OCI-LY3 (cell line): ENCODE data around the gene NKX6-1.

Source experiments
- H2AFZ ChIP-seq: fragments of 200-600, 300-600 bp; shearing (Covaris generic); 2 replicates; pipeline ENCODE4 v1.6.0; 2014; ENCODE audit warnings: antibody characterized with exemption, low read depth, low read length
- H3K27ac ChIP-seq: fragments of 200-600, 300-600 bp; sonication (generic); 2 replicates; pipeline ENCODE4 v1.5.1; 2014; ENCODE audit warnings: mild to moderate bottlenecking, low read length, moderate library complexity, mixed read lengths
- H3K27me3 ChIP-seq: fragments of 200-600, 300-600 bp; sonication (generic); 2 replicates; pipeline ENCODE4 v1.6.1; 2014; ENCODE audit warnings: low read depth, low read length, mixed read lengths
- H3K36me3 ChIP-seq: fragments of 200-600, 300-600 bp; sonication (generic); replicated peaks from 2 replicates; pipeline ENCODE3; 2014; ENCODE audit warnings: low read depth, low read length, mixed read lengths
- H3K4me1 ChIP-seq: fragments of 300-600, 200-600 bp; sonication (generic); 2 replicates; pipeline ENCODE4 v1.6.1; 2014; ENCODE audit warnings: low read length, mixed read lengths
- H3K4me2 ChIP-seq: fragments of 200-600, 300-600 bp; sonication (generic); 2 replicates; pipeline ENCODE4 v1.6.1; 2014; ENCODE audit warnings: low read length, mixed read lengths
- H3K4me3 ChIP-seq: fragments of 300-600, 200-600 bp; sonication (generic); 2 replicates; pipeline ENCODE4 v1.5.1; 2014; ENCODE audit warnings: antibody characterized with exemption, mild to moderate bottlenecking, low read length, moderate library complexity
- H3K79me2 ChIP-seq: fragments of 300-600, 200-600 bp; shearing (Covaris generic); 2 replicates; pipeline ENCODE4 v1.6.1; 2014; ENCODE audit warnings: mild to moderate bottlenecking, low read length, mixed read lengths
- H3K9ac ChIP-seq: fragments of 300-600, 200-600 bp; shearing (Covaris generic); 2 replicates; pipeline ENCODE4 v1.6.0; 2014; ENCODE audit warnings: mild to moderate bottlenecking, low read length, moderate library complexity
- H3K9me3 ChIP-seq: fragments of 200-600, 300-600 bp; shearing (Covaris generic); 2 replicates; pipeline ENCODE4 v1.6.1; 2014; ENCODE audit warnings: low read length, mixed read lengths; ENCODE audit not compliant: insufficient read depth
- H4K20me1 ChIP-seq: fragments of 200-600, 300-600 bp; sonication (generic); 2 replicates; pipeline ENCODE4 v1.6.1; 2016; ENCODE audit warnings: low read length, mixed read lengths; ENCODE audit not compliant: insufficient read depth
- CTCF ChIP-seq: fragments of 200-600, 300-600 bp; sonication (generic); IDR thresholded peaks from 2 replicates; pipeline ENCODE4 v1.5.1; 2014; ENCODE audit warnings: antibody characterized with exemption, low read length, low read depth
- EZH2phosphoT487 ChIP-seq: fragments of 200-600 bp; shearing (Covaris generic); IDR thresholded peaks from 2 replicates; pipeline ENCODE4 v1.6.1; 2018; ENCODE audit warnings: antibody characterized with exemption, mixed run types, low read depth

Gene NKX6-1

DNA sequence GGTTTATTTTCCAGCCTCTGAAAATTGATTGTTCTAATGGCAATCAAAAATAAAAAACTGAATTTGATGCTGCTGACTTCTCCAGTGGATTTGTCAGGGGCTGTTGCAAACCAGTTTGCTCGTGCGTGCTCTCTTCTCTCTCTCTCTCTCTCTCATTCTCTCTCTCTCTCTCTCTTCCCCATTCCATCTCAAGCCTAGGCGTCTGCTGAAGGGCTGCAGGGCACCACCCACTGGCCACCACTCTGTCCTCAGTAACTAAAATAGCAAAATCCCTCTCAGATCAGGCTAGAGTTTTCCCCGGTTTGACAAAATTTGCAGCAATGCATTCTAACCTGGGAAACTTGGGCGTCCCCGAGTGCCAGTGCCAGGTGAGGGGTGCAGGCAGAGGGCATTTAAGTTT lies 19.4 kb downstream of the NKX6-1 start:
- no peak overlapping the region for H3K4me3 ChIP-seq
- H3K4me2 ChIP-seq, result no peak overlapping the region
- TF ChIP-seq CTCF (no peak), EZH2phosphoT487 (no peak)
- no peaks in the 10 kb centered on the region for H4K20me1 ChIP-seq
- no peak overlapping the region for H3K27ac ChIP-seq
- H2AFZ ChIP-seq, result no peak overlapping the region
- H3K4me1 ChIP-seq, result no peaks in the 10 kb centered on the region
- H3K9ac ChIP-seq, result no peak overlapping the region
- no peaks in the 10 kb centered on the region for H3K79me2 ChIP-seq
- H3K27me3 ChIP-seq, result no peaks in the 10 kb centered on the region
- no peaks in the 10 kb centered on the region for H3K9me3 ChIP-seq
- no peaks in the 10 kb centered on the region for H3K36me3 ChIP-seq

DNA sequence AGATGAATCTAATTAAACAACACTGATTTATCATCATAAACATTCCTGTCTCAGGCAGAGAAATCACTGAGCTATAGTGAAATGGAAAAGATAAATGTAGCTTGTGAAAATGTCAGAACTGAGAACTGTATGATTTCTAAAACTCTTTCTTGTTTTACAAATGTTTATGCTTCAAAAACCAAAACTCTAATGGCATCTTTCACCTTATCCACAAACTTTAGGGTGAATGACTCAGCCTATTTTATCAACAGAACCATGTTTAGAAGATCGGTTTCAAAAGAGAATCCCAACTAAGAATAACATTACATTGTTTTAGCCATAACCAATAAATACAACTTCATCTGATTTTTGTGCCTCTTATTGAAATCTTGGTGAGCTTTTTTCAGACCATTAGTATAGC lies 21.4 kb downstream of the NKX6-1 start:
- no peaks in the 10 kb centered on the region for H3K36me3 ChIP-seq
- no peak overlapping the region for H2AFZ ChIP-seq
- no peaks in the 10 kb centered on the region for H3K27me3 ChIP-seq
- H3K4me2 ChIP-seq, result no peak overlapping the region
- no peak overlapping the region for H3K27ac ChIP-seq
- no peak overlapping the region for H3K9ac ChIP-seq
- no peaks in the 10 kb centered on the region for H3K4me1 ChIP-seq
- no peaks in the 10 kb centered on the region for H4K20me1 ChIP-seq
- no peaks in the 10 kb centered on the region for H3K9me3 ChIP-seq
- no peaks in the 10 kb centered on the region for H3K79me2 ChIP-seq
- H3K4me3 ChIP-seq, result no peak overlapping the region
- TF ChIP-seq CTCF (no peak), EZH2phosphoT487 (no peak)

GRCh38 chr4:84474107-84474506 lies 25.0 kb downstream of the NKX6-1 start:
- no peaks in the 10 kb centered on the region for H3K27me3 ChIP-seq
- no peaks in the 10 kb centered on the region for H3K4me1 ChIP-seq
- H3K4me3 ChIP-seq, result no peak overlapping the region
- H3K9me3 ChIP-seq, result no peaks in the 10 kb centered on the region
- H2AFZ ChIP-seq, result no peak overlapping the region
- no peaks in the 10 kb centered on the region for H3K36me3 ChIP-seq
- H3K27ac ChIP-seq, result no peak overlapping the region
- H4K20me1 ChIP-seq, result no peaks in the 10 kb centered on the region
- H3K4me2 ChIP-seq, result no peak overlapping the region
- TF ChIP-seq EZH2phosphoT487 (no peak), CTCF (no peak)
- no peaks in the 10 kb centered on the region for H3K79me2 ChIP-seq
- no peak overlapping the region for H3K9ac ChIP-seq

GRCh38 chr4:84472154-84472553 lies 26.9 kb downstream of the NKX6-1 start:
- TF ChIP-seq EZH2phosphoT487 (no peak), CTCF (no peak)
- H3K36me3 ChIP-seq, result no peaks in the 10 kb centered on the region
- no peak overlapping the region for H3K9ac ChIP-seq
- H3K27ac ChIP-seq, result no peak overlapping the region
- H3K27me3 ChIP-seq, result no peaks in the 10 kb centered on the region
- H3K79me2 ChIP-seq, result no peaks in the 10 kb centered on the region
- H3K9me3 ChIP-seq, result no peaks in the 10 kb centered on the region
- no peak overlapping the region for H2AFZ ChIP-seq
- H4K20me1 ChIP-seq, result no peaks in the 10 kb centered on the region
- no peak overlapping the region for H3K4me3 ChIP-seq
- no peak overlapping the region for H3K4me2 ChIP-seq
- H3K4me1 ChIP-seq, result no peaks in the 10 kb centered on the region
